Dedifferentiated amniotic fluid mesenchymal stem cell (primary cell): Measurements from ENCODE around the gene RAD9A.

Source experiments
- DNase-seq: peaks from one replicate; pipeline ENCODE4 v3.0.0-alpha.2; 2016; ENCODE audit errors: extremely low spot score

RAD9A gene

GRCh38 chr11:67356864-67357561 lies 34.8 kb upstream of the RAD9A start:
- peak; percentile 69 for DNase-seq

GRCh38 chr11:67357831-67358670 lies 33.7 kb upstream of the RAD9A start:
- DNase-seq = no peak

GRCh38 chr11:67364169-67364568 lies 27.6 kb upstream of the RAD9A start:
- no peak for DNase-seq

GRCh38 chr11:67364783-67365722 lies 26.7 kb upstream of the RAD9A start:
- DNase-seq = no peak

- no peak for DNase-seq
These were observed 25.9 kb upstream of the RAD9A start for GRCh38 chr11:67365736-67366444.

- no peak for DNase-seq
These were observed 25.2 kb upstream of the RAD9A start for GRCh38 chr11:67366546-67366945.

GRCh38 chr11:67366961-67367760 lies 24.6 kb upstream of the RAD9A start:
- DNase-seq = no peak

GRCh38 chr11:67367761-67368227 lies 24.0 kb upstream of the RAD9A start:
- DNase-seq = no peak

- DNase-seq = no peak
These were observed 23.2 kb upstream of the RAD9A start for GRCh38 chr11:67368621-67369020.

GRCh38 chr11:67369275-67369674 lies 22.5 kb upstream of the RAD9A start:
- no peak for DNase-seq

GRCh38 chr11:67369801-67370284 lies 21.9 kb upstream of the RAD9A start:
- DNase-seq = no peak

GRCh38 chr11:67370351-67371076 lies 21.3 kb upstream of the RAD9A start:
- no peak for DNase-seq

GRCh38 chr11:67371189-67371910 lies 20.4 kb upstream of the RAD9A start:
- DNase-seq = peak; percentile 45

GRCh38 chr11:67371911-67372320 lies 19.9 kb upstream of the RAD9A start:
- no peak for DNase-seq

GRCh38 chr11:67372321-67372992 lies 19.3 kb upstream of the RAD9A start:
- DNase-seq = no peak

GRCh38 chr11:67372993-67373647 lies 18.7 kb upstream of the RAD9A start, which contains the start of gene CLCF1:
Gene CLCF1 (minus strand): TSS chr11:67373598. CDS start chr11:67373539, 59 bp downstream.
- DNase-seq = no peak
